Progenitor cell of endocrine pancreas (in vitro differentiated cells): Measurements from ENCODE around the gene PACS2. TPM values are rescaled to one million over a fixed set of nuclear protein-coding genes. Genes with fewer than 3 reads are reported as not detected.
"Not testable (repeated sequence)": the region's sequence is repeated elsewhere in the genome, so short reads cannot be mapped to it uniquely, and the experiment has no call there.

Source experiments
- DNase-seq: peaks from one replicate; pipeline ENCODE4 v3.0.0; 2021; ENCODE audit warnings: low spot score; ENCODE audit not compliant: unreplicated experiment
- H3K27ac Mint-ChIP-seq: 2 replicates; pipeline ENCODE4 v1.8.0; 2021; ENCODE audit warnings: mild to moderate bottlenecking, moderate library complexity, mixed read lengths
- H3K27me3 Mint-ChIP-seq: 2 replicates; pipeline ENCODE4 v1.8.0; 2021; ENCODE audit warnings: mixed read lengths
- H3K36me3 Mint-ChIP-seq: 2 replicates; pipeline ENCODE4 v1.8.0; 2022; ENCODE audit warnings: mixed read lengths; ENCODE audit not compliant: insufficient read depth
- H3K4me1 Mint-ChIP-seq: 2 replicates; pipeline ENCODE4 v1.8.0; 2021; ENCODE audit warnings: low read depth, mixed read lengths
- H3K4me3 Mint-ChIP-seq: 2 replicates; pipeline ENCODE4 v1.8.0; 2021; ENCODE audit warnings: low read depth, mild to moderate bottlenecking, moderate library complexity, mixed read lengths
- H3K9me3 Mint-ChIP-seq: 2 replicates; pipeline ENCODE4 v1.8.0; 2021; ENCODE audit warnings: low read depth, mixed read lengths
- CTCF ChIP-seq: fragments of 200-600 bp; sonication (generic); IDR thresholded peaks from one replicate; pipeline ENCODE4 v1.5.0; 2021; ENCODE audit warnings: antibody characterized with exemption, mild to moderate bottlenecking; ENCODE audit not compliant: unreplicated experiment
- total RNA-seq: library from RNA; stranded (reverse); gene quantifications from 2 replicates; pipeline ENCODE4 v1.2.1, GENCODE V29; 2021

PACS2 gene
- total RNA-seq, 1 donor from 2014 or later = 193 TPM

GRCh38 chr14:105283899-105284298 is 30.6 kb upstream of the PACS2 start:
- H3K9me3 Mint-ChIP-seq = no peaks in the 10 kb centered on the region
- H3K27ac Mint-ChIP-seq = no peak overlapping the region
- no peak overlapping the region for H3K4me3 Mint-ChIP-seq
- no peak for TF ChIP-seq CTCF
- H3K4me1 Mint-ChIP-seq = peaks cover 12% of the 10 kb centered on the region
- peaks cover 4% of the 10 kb centered on the region for H3K36me3 Mint-ChIP-seq
- no peak for DNase-seq
- no peaks in the 10 kb centered on the region for H3K27me3 Mint-ChIP-seq

- H3K36me3 Mint-ChIP-seq = peaks cover 4% of the 10 kb centered on the region
- H3K27me3 Mint-ChIP-seq = no peaks in the 10 kb centered on the region
- H3K4me1 Mint-ChIP-seq = peaks cover 12% of the 10 kb centered on the region
- TF ChIP-seq CTCF = no peak
- H3K4me3 Mint-ChIP-seq = no peak overlapping the region
- DNase-seq = no peak
- H3K27ac Mint-ChIP-seq = no peak overlapping the region
- H3K9me3 Mint-ChIP-seq = no peaks in the 10 kb centered on the region
Observed at GRCh38 chr14:105285174-105285573, 29.4 kb upstream of the PACS2 start.

GRCh38 chr14:105286759-105287144 is 27.8 kb upstream of the PACS2 start:
- H3K4me3 Mint-ChIP-seq = no peak overlapping the region
- no peak for TF ChIP-seq CTCF
- DNase-seq = no peak
- peak overlapping the region; percentile 33 for H3K27ac Mint-ChIP-seq
- H3K4me1 Mint-ChIP-seq = peaks cover 9% of the 10 kb centered on the region
- no peaks in the 10 kb centered on the region for H3K27me3 Mint-ChIP-seq
- H3K36me3 Mint-ChIP-seq = peaks cover 4% of the 10 kb centered on the region
- H3K9me3 Mint-ChIP-seq = no peaks in the 10 kb centered on the region

- Mint-ChIP-seq H3K9me3 (no peaks in the 10 kb centered on the region), H3K36me3 (peaks cover 4% of the 10 kb centered on the region), H3K4me3 (no peak overlapping the region), H3K27me3 (no peaks in the 10 kb centered on the region), H3K4me1 (peaks cover 2% of the 10 kb centered on the region), H3K27ac (peak overlapping the region; percentile 52)
- no peak for TF ChIP-seq CTCF
- no peak for DNase-seq
Observed at GRCh38 chr14:105287249-105288102, 27.1 kb upstream of the PACS2 start.

GRCh38 chr14:105288936-105289335 is 25.6 kb upstream of the PACS2 start:
- not testable (repeated sequence) for H3K27ac Mint-ChIP-seq

More at GRCh38 chr14:105288936-105289335, 25.6 kb upstream of the PACS2 start:
- not testable (repeated sequence) for H3K27me3 Mint-ChIP-seq, H3K9me3 Mint-ChIP-seq, H3K4me1 Mint-ChIP-seq, H3K4me3 Mint-ChIP-seq, H3K36me3 Mint-ChIP-seq, DNase-seq
